GM19397 (cell line): ENCODE results near the gene RBM20.

Experiments
- ATAC-seq: cut with Tn5 transposase; IDR thresholded peaks from one replicate; pipeline ENCODE4 v1.9.1; 2021; ENCODE audit warnings: mild to moderate bottlenecking, moderate library complexity; ENCODE audit not compliant: unreplicated experiment

RBM20 gene

DNA sequence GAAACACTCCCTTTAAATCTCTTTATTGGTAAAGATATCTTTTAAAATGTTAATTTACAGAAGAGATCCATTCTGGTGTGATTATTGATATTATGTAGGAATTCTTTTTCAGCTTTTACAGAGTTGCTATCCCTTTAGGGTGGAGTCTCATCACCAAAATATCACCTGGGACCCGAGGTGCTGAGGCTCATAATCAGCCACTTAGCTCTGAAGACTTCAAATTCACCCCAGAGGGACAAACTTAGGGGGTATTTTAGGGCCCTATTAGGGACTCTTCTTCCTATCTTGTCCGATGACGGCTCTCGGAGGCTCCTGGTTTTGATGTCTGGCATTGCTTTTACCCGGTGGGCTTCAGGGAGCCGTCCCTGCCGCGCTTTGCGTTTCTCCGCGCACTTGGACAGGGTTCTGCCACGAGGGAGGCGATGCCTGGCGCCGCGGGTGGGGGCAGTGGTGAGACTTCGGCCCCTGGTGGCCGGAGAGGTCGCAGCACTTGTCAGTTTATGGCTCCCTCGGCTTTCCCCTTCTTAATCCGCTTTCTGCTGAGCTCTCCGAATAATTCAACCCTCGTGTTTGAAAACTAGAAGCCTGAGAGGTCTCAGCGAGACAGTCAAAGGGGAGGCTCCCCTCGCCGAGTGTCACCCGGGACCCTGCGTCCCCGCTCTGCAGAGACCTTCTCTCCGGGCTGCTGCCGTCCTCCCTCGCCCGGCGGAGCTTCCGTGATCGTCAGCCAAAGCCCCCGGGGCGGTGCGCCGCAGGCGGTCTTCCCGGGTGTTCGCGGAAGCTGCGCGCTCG is 27.8 kb downstream of the RBM20 start:
- ATAC-seq: peak; percentile 99

DNA sequence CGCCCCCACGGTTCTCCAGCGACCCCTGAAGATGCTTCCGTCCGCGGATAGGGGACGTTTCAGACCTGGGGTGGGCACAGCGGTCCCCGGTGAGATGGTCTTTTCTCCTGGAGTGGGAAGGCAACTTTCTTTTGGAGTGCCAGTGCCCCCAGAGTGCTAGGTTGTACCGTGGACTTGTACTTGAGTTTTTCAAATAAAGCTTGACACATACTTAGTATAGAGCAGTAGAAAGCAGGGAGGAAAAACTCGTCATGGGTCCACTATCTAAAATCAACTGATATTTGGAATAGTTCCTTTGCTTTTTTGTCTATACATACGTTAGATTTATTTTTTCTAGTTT is 28.4 kb downstream of the RBM20 start:
- ATAC-seq: no peak

DNA sequence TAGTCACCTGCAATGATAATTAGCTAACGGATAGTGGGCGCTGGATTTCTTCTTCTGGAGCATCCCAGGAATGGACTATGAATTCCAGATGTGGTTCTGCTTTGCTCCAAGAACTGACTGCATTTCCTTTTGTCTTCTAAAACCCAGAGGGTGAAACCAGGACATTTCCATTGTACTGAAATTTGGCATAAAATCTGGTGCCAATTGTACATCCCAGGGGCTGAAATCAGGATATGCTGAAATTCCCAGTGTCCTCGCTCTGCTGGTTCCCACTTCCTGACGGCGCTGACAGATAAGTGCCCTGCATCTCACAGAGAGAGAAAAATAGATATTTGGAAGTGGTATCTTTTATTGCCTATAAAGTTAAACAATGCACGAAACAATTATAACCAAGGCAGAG is 31.9 kb downstream of the RBM20 start:
- ATAC-seq: no peak

DNA sequence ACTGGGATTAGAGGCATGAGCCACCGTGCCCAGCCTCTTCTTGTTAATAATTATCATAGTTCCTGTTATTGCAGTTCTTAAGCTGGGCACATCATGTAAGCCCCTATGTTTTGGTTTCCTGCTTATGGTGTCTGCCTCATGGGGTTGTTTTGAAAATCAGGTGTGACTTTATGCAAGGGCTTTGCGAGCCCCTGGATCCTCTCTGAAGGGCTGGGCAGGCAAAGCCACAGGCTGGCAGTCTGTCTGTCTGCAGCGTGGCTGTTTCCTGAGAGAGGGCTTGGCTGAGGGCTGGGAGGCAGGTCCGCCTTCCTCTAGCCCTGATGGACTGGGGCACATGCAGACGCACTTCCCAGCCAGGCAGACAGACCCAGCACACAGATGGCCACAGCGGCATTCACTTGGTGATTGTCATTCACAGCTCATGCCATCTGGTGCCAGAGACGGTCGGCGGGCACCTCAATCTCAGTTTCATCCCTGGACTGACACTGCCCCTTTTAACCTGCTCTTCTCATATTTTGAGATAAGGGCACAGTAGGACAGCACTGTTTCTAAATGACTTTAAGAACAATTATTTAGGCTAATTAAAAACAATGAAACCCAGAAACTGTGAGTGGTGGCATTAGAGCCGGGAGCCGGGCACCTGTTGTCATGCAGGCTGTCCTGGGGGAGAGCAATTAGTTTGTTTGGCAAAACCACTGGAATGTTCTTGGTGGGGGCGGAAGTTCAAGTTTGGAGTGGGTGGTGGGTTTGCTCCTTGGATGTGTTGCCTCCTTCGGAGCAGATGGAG is 35.5 kb downstream of the RBM20 start:
- ATAC-seq: no peak

DNA sequence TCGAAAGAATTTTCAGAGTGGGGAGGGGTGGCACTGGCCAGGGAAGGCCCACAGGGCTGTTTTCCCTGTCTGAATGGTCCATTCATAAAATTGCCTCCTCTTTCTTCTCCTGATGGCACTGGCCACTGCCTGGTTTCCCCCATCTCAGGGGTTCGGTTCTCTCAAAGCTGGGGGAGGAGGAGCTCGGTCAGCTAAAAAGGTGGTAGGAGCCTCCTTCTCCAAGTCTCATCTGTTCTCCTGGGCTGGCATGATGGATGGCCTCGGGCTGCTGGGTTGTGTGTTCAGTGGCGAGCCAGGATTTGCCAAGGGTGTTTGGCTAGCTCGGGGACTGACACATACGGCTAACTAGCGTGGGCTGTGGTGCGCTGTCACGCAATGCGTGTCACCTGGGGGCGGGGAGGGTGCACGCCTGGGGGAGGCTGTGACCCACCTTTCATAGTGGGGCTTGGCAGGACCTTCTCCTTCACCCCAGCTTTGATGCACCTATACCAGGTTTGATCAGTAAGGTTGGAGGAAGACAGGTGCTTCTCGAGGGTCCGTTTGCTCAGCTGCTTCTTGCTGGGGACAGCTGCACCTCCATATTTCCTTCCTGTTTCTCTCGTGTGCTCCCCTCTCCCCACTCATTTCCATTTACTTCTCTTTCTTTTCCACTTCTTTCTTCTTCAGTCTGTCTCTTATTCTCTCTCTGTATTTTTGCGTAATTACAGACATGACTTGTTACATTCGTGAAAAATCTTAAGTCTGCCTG is 36.3 kb downstream of the RBM20 start:
- no peak for ATAC-seq

DNA sequence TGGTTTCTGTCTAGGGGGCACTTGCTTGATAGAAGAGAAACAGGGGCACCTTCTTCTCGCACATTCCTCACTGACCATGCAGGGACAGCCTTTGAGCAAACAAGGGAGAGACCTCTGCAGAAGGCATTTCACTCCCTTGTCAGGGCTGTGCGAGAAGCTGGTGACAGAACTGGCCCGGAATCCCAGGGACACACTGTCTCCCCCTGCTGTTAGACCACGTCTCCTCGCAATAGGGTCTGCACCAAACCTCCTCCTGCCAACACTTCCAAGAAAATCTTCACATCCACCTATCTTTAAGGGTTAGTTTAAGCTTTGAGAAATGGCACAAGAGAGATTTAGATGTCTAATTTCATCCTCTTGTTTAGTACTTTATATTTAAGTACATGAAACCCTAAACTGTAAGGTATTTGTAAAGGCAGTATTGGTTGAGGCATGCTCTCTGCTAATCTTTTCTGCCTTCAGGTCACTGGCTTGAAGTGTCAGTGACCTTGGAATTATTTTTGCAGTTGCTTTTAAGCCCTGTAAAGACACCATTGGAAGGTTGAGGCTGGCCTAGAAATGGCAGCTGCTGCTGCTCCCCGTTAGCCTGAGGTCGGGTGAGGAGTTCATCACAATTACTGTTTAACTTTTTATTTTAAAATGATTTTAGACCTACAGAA is 37.0 kb downstream of the RBM20 start:
- no peak for ATAC-seq

DNA sequence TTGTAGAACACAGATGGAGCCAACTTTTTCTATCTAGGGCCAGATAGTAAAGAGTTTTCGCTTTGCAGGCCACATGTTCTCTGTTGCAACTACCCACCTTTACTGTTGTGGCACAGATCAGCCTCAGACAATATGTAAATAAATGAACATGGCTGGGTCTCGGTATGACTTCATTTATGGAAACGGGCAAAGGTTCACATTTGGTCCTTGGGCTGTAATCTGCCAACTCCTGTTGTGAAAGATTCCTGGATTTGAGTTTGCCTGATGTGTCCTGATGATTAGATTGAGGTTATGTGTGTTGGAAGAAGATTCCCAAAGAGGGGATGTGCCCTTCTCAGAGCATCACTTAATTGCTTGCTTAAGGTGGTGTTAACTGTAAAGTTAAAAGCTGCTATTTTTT is 38.2 kb downstream of the RBM20 start:
- ATAC-seq: no peak

DNA sequence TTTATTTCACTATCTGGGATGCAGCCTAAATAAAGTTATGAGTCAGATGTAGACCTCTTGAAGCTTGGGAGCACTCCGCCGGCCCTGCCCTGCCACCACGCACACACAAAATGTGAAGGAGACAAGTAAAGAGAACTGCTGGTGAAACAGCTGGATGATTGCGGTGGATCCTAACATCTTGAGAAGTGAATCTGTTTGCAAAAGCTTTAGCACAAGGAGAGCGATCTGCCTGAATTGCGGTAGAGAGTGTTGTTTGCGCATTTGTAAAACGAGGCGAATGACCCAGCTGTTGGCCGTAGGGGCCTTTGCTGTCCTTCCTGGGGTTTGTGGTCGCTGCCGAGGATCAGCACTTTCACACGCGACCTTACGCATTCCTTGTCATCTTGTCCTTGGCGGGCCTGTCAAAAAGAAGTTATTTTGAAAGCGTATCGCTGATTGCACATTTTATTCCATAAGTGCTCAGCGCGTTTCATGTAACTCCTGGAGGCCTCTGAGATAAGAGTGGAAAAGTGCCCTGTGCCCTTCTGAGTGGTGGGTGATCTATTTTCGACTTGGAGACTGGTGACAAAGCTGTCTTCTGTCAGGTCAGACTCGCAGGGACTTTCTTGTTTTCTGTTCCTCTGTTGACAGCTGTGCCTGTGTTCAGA is 40.8 kb downstream of the RBM20 start:
- no peak for ATAC-seq

DNA sequence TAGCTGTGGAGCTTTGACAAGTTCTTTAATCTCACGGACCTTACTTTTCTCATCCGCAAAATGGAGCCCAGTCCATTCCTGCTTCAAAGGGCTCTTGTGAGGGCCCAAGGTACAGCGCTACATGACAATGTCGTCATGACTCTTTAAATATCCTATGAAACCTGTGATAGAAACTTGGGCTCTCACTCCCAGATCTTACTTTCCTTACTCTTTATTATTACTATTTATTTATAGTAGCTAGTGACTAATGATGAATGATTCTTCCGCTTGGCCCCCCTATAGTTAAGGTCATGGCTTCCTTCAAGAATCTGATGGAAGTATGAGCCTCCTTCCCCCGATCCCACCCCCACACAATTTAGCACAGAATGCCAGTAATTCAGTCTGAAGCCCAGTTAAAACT is 41.9 kb downstream of the RBM20 start:
- no peak for ATAC-seq

DNA sequence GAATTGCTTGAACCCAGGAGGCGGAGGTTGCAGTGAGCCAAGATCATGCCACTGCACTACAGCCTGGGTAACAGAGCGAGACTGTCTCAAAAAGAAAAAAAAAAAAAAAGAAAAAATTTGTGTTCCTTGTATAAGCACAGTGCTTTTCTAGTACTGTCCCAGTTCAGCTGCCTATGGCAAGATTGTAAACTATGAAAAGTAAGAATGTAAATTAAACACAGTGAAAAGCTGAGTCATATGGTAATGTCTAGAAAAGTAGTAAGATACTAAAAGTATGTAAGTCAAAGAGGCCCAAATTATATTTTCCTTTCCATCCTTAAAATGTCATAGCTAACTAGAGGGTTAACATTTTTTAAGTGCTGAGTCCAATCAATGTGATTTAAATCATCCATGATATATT is 42.8 kb downstream of the RBM20 start:
- ATAC-seq: no peak

DNA sequence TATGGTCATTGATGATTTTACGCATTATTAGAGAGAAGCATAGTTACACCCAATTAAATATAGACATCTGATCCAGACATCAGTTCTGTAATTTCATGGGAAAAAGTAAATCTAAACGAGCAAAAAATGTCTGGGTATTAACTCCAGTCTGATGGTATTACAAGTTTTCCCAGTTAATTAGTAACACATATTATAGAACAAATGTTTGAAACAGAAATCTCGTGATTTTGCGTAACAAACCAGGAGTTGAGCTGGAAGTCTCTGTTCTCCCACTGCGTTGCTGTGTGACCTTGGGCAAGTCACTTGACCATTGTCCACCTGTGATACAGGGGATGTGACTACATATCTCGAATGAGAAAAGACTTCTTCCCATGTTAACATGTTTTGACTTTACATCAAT is 43.3 kb downstream of the RBM20 start:
- no peak for ATAC-seq

DNA sequence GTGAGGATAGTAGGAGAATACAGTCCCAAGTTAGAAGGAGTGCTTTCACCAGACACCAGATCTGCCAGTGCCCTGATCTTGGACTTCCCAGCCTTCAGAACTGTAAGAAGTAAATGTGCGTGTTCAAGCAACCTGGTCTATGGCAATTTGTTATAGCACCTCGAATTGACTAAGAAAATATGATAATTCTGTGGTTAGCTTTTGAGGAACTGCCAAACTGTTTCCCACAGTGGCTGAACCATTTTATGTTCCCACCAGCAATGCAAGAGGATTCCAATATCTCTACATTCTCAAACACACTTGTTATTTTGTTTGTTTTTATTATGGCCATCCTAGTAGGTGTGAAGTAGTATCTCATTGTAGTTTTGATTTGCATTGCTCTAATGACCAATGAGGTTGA is 47.0 kb downstream of the RBM20 start:
- no peak for ATAC-seq

DNA sequence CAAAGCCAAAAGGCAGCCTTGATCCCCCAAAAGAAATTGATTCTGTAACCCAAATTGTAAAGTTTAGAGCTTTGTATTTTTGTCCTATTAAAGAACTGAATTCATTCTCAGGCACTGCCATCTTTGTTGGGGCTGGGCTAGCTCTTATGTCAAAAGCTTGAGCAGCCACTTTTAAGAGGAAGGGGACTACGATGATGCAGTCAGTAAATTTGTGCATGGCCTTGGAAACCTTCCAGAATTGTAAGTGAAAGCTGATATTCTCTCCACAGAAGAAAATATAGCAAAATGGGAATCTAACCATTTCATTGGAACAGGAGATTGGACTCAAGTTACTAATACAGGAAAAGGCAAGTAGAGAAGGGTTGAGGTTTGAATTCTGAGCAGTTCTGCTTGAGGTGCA is 50.1 kb downstream of the RBM20 start:
- ATAC-seq: no peak

DNA sequence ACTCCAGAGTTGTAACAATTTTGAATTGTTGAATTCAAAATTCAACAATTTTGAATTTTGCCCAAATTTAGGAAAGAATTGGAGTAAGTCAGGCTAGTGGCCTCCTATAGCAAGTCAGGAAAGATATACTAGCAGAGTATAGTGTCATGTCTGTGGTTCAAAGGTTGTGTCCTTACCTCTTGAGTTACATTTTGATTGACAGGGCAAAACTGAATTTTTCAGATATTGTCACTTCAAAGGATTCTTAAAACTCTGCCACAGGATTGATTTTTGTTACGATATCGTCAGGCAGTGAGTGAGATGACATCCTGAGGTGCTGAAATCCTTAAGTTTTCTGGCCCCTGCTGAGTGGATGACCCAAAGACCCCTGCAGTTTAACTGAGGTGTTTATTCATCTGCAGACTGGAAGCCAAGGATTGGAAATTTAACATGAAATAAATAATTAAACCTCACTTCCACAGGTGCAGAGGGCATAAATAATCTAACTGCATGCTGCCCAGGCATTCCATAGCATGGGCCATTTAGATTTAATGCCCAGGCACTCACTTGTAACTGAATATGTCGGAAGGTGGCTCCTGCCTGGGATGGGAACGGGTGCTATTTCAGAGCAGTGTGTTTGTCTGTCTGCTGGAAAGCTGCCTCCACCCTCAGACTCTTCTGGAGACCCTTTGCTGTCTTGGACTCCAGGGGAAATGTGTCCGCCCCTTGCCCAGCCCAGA is 50.8 kb downstream of the RBM20 start:
- ATAC-seq: no peak

DNA sequence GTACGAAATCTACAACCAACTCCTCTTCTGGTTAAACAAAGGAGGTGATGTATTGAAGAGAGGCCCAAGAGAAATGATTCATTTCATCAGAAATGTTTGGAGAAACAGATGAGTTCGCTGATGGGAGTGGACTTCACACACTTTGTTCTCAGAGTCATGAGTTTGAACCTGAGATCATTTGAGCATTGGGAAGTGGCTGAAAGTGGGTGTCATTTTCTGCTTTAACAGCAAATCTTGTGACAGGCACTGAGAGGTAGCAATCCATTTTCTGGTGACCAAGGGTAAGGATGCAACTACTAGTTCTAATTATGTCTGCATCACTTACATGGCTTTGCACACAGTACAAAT is 51.4 kb downstream of the RBM20 start:
- no peak for ATAC-seq

DNA sequence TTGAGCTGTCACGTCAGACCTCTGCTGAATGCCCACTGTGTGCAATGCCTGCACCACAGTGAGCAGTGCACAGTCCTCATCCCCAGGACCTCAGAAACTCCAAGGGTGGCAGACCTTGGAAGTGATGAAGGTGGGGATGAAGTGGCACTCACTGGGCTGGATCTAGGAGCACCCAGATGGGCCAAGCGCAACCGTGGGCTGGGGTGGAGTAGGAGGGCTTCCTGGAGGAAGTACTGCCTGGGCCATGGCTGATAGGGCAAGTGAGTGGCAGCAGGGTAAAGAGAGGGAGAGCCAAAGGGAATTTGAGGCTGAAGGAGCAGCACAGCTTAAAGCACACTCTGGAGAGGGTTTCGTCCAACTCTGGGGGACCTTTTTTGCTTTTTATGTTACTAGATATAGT is 52.3 kb downstream of the RBM20 start:
- no peak for ATAC-seq

DNA sequence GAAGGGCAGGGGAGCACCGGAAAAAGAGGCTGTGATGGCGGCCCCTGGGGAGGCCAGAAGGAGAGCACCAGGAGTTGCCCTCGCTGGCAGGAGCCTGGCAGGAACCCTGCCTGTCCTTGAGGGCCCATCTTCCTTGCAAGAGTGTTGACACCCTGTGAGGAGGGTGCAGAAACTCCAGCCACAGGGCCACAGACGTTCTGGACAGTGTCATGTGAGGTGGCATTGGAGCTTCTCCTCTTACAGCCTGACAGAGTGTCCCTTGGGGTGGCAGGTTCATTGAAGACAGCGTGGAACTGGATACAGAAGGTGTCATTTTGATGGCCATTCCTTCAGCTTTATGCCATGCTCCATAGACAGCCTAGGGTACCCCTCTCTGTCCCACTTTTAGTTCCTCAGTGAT is 54.2 kb downstream of the RBM20 start:
- no peak for ATAC-seq

DNA sequence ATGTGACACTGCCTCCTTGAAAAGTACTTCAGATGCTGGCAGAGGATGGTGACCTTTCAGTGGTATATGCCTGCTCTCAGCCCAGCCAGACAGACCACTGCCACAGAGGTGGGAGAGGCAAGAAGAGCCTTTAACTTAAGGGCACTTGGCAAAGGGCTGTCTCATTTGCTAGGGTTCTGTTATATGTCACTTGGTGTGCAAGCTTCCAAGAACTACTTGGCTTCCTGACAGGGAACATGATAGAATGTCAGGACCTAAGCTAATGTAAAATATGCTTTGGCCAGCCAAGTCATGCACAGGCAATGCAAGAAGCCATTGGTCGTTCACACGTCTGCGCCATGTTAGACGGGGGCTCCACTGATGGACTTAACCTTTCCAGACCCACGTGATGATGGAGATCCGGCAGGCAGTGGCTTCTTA is 54.7 kb downstream of the RBM20 start:
- no peak for ATAC-seq

DNA sequence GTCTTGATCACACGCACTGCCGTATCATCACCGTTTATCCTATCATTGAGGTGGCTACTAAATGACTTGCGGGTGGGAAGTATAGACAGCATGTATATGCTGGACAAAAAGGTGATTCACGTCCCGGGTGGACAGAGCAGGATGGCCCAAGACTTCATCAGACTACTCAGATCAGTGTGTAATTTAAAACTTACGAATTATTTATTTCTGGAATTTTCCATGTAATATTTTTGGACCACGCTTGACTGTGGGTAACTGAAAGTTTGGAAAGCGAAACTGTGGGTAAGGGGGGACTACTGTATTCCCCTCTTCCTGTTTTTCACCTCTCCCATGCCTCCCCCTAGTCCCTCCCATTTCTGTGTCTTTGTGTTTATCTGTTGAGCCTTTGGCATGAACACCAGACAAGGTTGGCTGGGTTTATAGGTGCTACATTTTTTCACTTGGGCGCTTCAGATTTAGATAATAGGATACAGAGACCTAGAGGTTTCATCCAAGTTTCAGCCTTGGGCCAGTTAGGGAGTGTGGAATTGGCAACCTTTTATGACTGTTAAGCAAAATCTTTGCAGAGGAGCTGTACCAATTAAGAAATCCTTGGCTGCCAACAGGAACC is 55.8 kb downstream of the RBM20 start:
- no peak for ATAC-seq
